ENCODE measurements around the gene CENPI. TPM values are rescaled to one million over a fixed set of nuclear protein-coding genes. Genes with fewer than 3 reads are reported as not detected.
A peak's percentile ranks its signal among the peaks of the same experiment; 100 is the strongest.

The CENPI gene
- total RNA-seq, 1 donor from 2014 or later: 5.5 TPM

GRCh38 chrX:101057093-101057714, 40.8 kb upstream of the CENPI start:
- peaks cover 12% of the 10 kb centered on the region for H3K9me3 Mint-ChIP-seq (ENCODE audit: unreplicated experiment)
- no peaks in the 10 kb centered on the region for H3K27me3 Mint-ChIP-seq (ENCODE audit: unreplicated experiment)
- peaks cover 2% of the 10 kb centered on the region for H3K4me1 Mint-ChIP-seq (ENCODE audit: unreplicated experiment)
- H3K4me3 Mint-ChIP-seq (ENCODE audit: unreplicated experiment): no peak overlapping the region
- no peak for TF ChIP-seq CTCF (IDR thresholded peaks at IDR 0.05)
- DNase-seq (ENCODE audit: extremely low spot score, unreplicated experiment): no peak
- no peak overlapping the region for H3K27ac Mint-ChIP-seq (ENCODE audit: unreplicated experiment)
- no peaks in the 10 kb centered on the region for H3K36me3 Mint-ChIP-seq (ENCODE audit: unreplicated experiment)

- DNase-seq (ENCODE audit: extremely low spot score, unreplicated experiment): no peak
- Mint-ChIP-seq H3K4me3 (ENCODE audit: unreplicated experiment) (no peak overlapping the region), H3K36me3 (ENCODE audit: unreplicated experiment) (no peaks in the 10 kb centered on the region), H3K27me3 (ENCODE audit: unreplicated experiment) (no peaks in the 10 kb centered on the region), H3K4me1 (ENCODE audit: unreplicated experiment) (peaks cover 3% of the 10 kb centered on the region), H3K9me3 (ENCODE audit: unreplicated experiment) (peaks cover 6% of the 10 kb centered on the region), H3K27ac (ENCODE audit: unreplicated experiment) (no peak overlapping the region)
- no peak for TF ChIP-seq CTCF (IDR thresholded peaks at IDR 0.05)
Observed at GRCh38 chrX:101062176-101062575, 35.8 kb upstream of the CENPI start.

- Mint-ChIP-seq H3K27me3 (ENCODE audit: unreplicated experiment) (no peaks in the 10 kb centered on the region), H3K4me1 (ENCODE audit: unreplicated experiment) (no peaks in the 10 kb centered on the region), H3K9me3 (ENCODE audit: unreplicated experiment) (peaks cover 3% of the 10 kb centered on the region), H3K36me3 (ENCODE audit: unreplicated experiment) (no peaks in the 10 kb centered on the region), H3K27ac (ENCODE audit: unreplicated experiment) (no peak overlapping the region), H3K4me3 (ENCODE audit: unreplicated experiment) (no peak overlapping the region)
- no peak for TF ChIP-seq CTCF (IDR thresholded peaks at IDR 0.05)
- DNase-seq (ENCODE audit: extremely low spot score, unreplicated experiment): no peak
Observed at GRCh38 chrX:101071582-101071981, 26.4 kb upstream of the CENPI start.

GRCh38 chrX:101078716-101079598, 19.0 kb upstream of the CENPI start, which contains the start of gene TMEM35A:
TSS of gene TMEM35A (plus strand) at chrX:101078879. CDS start at chrX:101079003, 124 bp downstream.
- H3K27me3 Mint-ChIP-seq (ENCODE audit: unreplicated experiment): no peaks in the 10 kb centered on the region
- H3K27ac Mint-ChIP-seq (ENCODE audit: unreplicated experiment): no peak within 1 kb of the TSS
- H3K4me3 Mint-ChIP-seq (ENCODE audit: unreplicated experiment): peak within 1 kb of the TSS; percentile 77
- no peak for TF ChIP-seq CTCF (IDR thresholded peaks at IDR 0.05)
- H3K4me1 Mint-ChIP-seq (ENCODE audit: unreplicated experiment): peaks cover 7% of the 10 kb centered on the region
- H3K36me3 Mint-ChIP-seq (ENCODE audit: unreplicated experiment): no peaks in the 10 kb centered on the region
- DNase-seq (ENCODE audit: extremely low spot score, unreplicated experiment): no peak
- H3K9me3 Mint-ChIP-seq (ENCODE audit: unreplicated experiment): no peaks in the 10 kb centered on the region

GRCh38 chrX:101079736-101080270, 18.2 kb upstream of the CENPI start:
- no peaks in the 10 kb centered on the region for H3K9me3 Mint-ChIP-seq (ENCODE audit: unreplicated experiment)
- DNase-seq (ENCODE audit: extremely low spot score, unreplicated experiment): no peak
- H3K36me3 Mint-ChIP-seq (ENCODE audit: unreplicated experiment): no peaks in the 10 kb centered on the region
- H3K27me3 Mint-ChIP-seq (ENCODE audit: unreplicated experiment): no peaks in the 10 kb centered on the region
- TF ChIP-seq CTCF (IDR thresholded peaks at IDR 0.05): no peak
- peaks cover 7% of the 10 kb centered on the region for H3K4me1 Mint-ChIP-seq (ENCODE audit: unreplicated experiment)
- H3K4me3 Mint-ChIP-seq (ENCODE audit: unreplicated experiment): peak overlapping the region; percentile 77
- H3K27ac Mint-ChIP-seq (ENCODE audit: unreplicated experiment): no peak overlapping the region

Measured in osteocyte (in vitro differentiated cells).